CD4-positive, alpha-beta T cell (primary cell): ENCODE results near the gene SEC31A. TPM values are rescaled to one million over a fixed set of nuclear protein-coding genes. Genes with fewer than 3 reads are reported as not detected.

Experiments
- ATAC-seq: fragments of 200-7000 bp; cut with Tn5 transposase; one replicate; pipeline ENCODE4 v1.10.0; 2022; ENCODE audit warnings: mild to moderate bottlenecking; ENCODE audit not compliant: poor library complexity
- CTCF ChIA-PET: fragments of 350-600 bp; sonication (Branson Sonifier 250); formaldehyde crosslinking; loops from one replicate; lab custom pipeline; 2021; ENCODE audit warnings: antibody characterized with exemption, inconsistent platforms; lab: Charles Lee
- POLR2A ChIA-PET: fragments of 350-600 bp; sonication (Branson Sonifier 250); formaldehyde crosslinking; loops from one replicate; lab custom pipeline; 2021; ENCODE audit warnings: antibody characterized with exemption, inconsistent platforms; lab: Charles Lee
- DNase-seq, 14 experiments: peaks; one replicate each; pipeline ENCODE4 v3.0.0-alpha.2; 2013 to 2020; ENCODE audit warnings: mixed read lengths in 2 of 14
- H3K27ac ChIP-seq, 2 donors: one replicate each; pipeline versions ENCODE4 v1.5.1 to v1.7.0; 2013; ENCODE audit warnings: low read length in 2 of 2, low read depth in 1 of 2, mild to moderate bottlenecking in 1 of 2
- H3K27me3 ChIP-seq, 2 experiments: 1 replicate in 1 of 2; 2 replicates in 1 of 2; pipeline versions ENCODE4 v1.6.1 to v1.7.0; 2013; ENCODE audit warnings: low read length in 2 of 2, control low read depth in 1 of 2, mild to moderate bottlenecking in 1 of 2, moderate library complexity in 1 of 2; ENCODE audit not compliant: insufficient read depth in 2 of 2, control insufficient read depth in 1 of 2
- H3K36me3 ChIP-seq: one replicate; pipeline ENCODE4 v1.6.1; 2013; ENCODE audit warnings: low read length, control low read depth; ENCODE audit not compliant: insufficient read depth
- H3K4me1 ChIP-seq: one replicate; pipeline ENCODE4 v1.6.1; 2013; ENCODE audit warnings: low read length, control low read depth; ENCODE audit not compliant: insufficient read depth
- H3K4me3 ChIP-seq: one replicate; pipeline ENCODE4 v1.5.1; 2013; ENCODE audit warnings: mild to moderate bottlenecking, low read length, moderate library complexity
- H3K9me3 ChIP-seq, 2 experiments: 1 replicate in 1 of 2; 2 replicates in 1 of 2; pipeline versions ENCODE4 v1.6.1 to v1.7.0; 2013; ENCODE audit warnings: low read length in 2 of 2, mild to moderate bottlenecking in 2 of 2, control low read depth in 1 of 2, moderate library complexity in 1 of 2; ENCODE audit not compliant: control insufficient read depth in 1 of 2, insufficient read depth in 1 of 2
- H3K27ac Mint-ChIP-seq: one replicate; pipeline ENCODE4 v1.8.0; 2020; ENCODE audit warnings: mixed read lengths
- H3K27me3 Mint-ChIP-seq: one replicate; pipeline ENCODE4 v1.8.0; 2021; ENCODE audit warnings: mixed read lengths
- H3K36me3 Mint-ChIP-seq: one replicate; pipeline ENCODE4 v1.8.0; 2021; ENCODE audit warnings: low read depth, mixed read lengths
- H3K4me1 Mint-ChIP-seq: one replicate; pipeline ENCODE4 v1.8.0; 2021; ENCODE audit warnings: low read depth, mixed read lengths
- H3K4me3 Mint-ChIP-seq: one replicate; pipeline ENCODE4 v1.8.0; 2020; ENCODE audit warnings: mild to moderate bottlenecking, mixed read lengths
- H3K9me3 Mint-ChIP-seq: one replicate; pipeline ENCODE4 v1.8.0; 2020; ENCODE audit warnings: mixed read lengths
- intact Hi-C, 2 experiments: fragments of 100-400 bp; cut with DNase I in 1 of 2; cut with micrococcal nuclease in 1 of 2; formaldehyde crosslinking; loops; one replicate each; pipeline versions ENCODE4 v1.15.1 to v1.9.0; 2023 to 2025; cut with DNase I, micrococcal nuclease
- total RNA-seq, 174 experiments: library from RNA in 2 of 174; stranded (reverse) in 2 of 174; gene quantifications; one replicate each; pipeline ENCODE4 v1.2.3 and lab custom pipeline; 2021 to 2026
- TF ChIP-seq, protein P1 (sequence below): fragments of 200-600 bp; IDR thresholded peaks from one replicate; pipeline ENCODE4 v1.8.0; 2022; ENCODE audit warnings: antibody characterized with exemption, mild to moderate bottlenecking

SEC31A gene
- total RNA-seq, 2 experiments from 2014 or later: 130 to 131 TPM

- intact Hi-C loops: no loop called here
- Mint-ChIP-seq H3K4me3 (no peak overlapping the region), H3K36me3 (peaks cover 30% of the 10 kb centered on the region), H3K27me3 (no peaks in the 10 kb centered on the region), H3K9me3 (no peaks in the 10 kb centered on the region), H3K27ac (no peak overlapping the region), H3K4me1 (peaks cover 5% of the 10 kb centered on the region)
- Histone ChIP-seq H3K4me3 (no peak overlapping the region), H3K27me3 (no peaks in the 10 kb centered on the region), H3K27ac (no peak overlapping the region), H3K36me3 (peaks cover 3% of the 10 kb centered on the region), H3K4me1 (no peaks in the 10 kb centered on the region), H3K9me3 (no peaks in the 10 kb centered on the region)
- POLR2A ChIA-PET: interaction anchor here (0.6 kb wide), 1 partner anchor 16 kb away, joined by 3 read pairs; no protein-coding TSS in a partner anchor
- CTCF ChIA-PET: interaction anchor here (0.5 kb wide), 1 partner anchor 47 kb away, joined by 3 read pairs; no protein-coding TSS in a partner anchor
- DNase-seq (no peak), ATAC-seq (no peak)
- TF ChIP-seq, protein P1, sequence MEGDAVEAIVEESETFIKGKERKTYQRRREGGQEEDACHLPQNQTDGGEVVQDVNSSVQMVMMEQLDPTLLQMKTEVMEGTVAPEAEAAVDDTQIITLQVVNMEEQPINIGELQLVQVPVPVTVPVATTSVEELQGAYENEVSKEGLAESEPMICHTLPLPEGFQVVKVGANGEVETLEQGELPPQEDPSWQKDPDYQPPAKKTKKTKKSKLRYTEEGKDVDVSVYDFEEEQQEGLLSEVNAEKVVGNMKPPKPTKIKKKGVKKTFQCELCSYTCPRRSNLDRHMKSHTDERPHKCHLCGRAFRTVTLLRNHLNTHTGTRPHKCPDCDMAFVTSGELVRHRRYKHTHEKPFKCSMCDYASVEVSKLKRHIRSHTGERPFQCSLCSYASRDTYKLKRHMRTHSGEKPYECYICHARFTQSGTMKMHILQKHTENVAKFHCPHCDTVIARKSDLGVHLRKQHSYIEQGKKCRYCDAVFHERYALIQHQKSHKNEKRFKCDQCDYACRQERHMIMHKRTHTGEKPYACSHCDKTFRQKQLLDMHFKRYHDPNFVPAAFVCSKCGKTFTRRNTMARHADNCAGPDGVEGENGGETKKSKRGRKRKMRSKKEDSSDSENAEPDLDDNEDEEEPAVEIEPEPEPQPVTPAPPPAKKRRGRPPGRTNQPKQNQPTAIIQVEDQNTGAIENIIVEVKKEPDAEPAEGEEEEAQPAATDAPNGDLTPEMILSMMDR: no peak
These were observed 18.4 kb upstream of the SEC31A start for GRCh38 chr4:82909326-82909725.

- peaks cover 3% of the 10 kb centered on the region for H3K4me1 ChIP-seq
- no peak overlapping the region for H3K4me3 ChIP-seq
- intact Hi-C loops: no loop called here
- TF ChIP-seq, protein P1: no peak
- H3K27me3 ChIP-seq: no peaks in the 10 kb centered on the region
- no peaks in the 10 kb centered on the region for H3K9me3 ChIP-seq
- H3K36me3 ChIP-seq: peaks cover 3% of the 10 kb centered on the region
- ChIA-PET POLR2A (interaction anchor here (1.0 kb wide), 1 partner anchor 107 kb away, joined by 3 read pairs; no protein-coding TSS in a partner anchor), CTCF (interaction anchor here (1.5 kb wide), 1 partner anchor 22 kb away, joined by 3 read pairs; no protein-coding TSS in a partner anchor)
- Mint-ChIP-seq H3K4me3 (no peak overlapping the region), H3K9me3 (no peaks in the 10 kb centered on the region), H3K27me3 (no peaks in the 10 kb centered on the region), H3K36me3 (peaks cover 21% of the 10 kb centered on the region), H3K4me1 (peaks cover 5% of the 10 kb centered on the region), H3K27ac (no peak overlapping the region)
- ATAC-seq (no peak), DNase-seq (no peak)
- no peak overlapping the region for H3K27ac ChIP-seq
These were observed 15.5 kb upstream of the SEC31A start for GRCh38 chr4:82906469-82906868.

DNA sequence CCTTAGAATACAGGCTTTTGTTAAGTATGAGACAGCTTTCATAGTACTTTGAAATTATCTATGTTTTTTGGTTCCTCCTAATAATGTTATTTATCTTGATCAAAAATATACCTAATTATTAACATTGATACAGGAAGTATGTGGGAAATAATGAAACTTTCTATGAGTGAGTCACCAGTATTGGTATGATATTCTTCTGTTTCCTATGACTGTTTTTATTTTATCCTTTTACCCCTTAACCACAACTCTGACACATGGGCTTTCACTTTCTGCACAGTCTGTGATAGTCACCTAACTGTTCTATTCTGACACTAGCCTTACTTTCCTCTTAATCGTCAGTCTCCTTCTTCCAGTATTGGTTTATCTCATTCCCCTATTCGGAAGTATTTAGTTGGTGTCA, 14.3 kb upstream of the SEC31A start:
- H3K9me3 Mint-ChIP-seq: no peaks in the 10 kb centered on the region
- no peaks in the 10 kb centered on the region for H3K27me3 Mint-ChIP-seq
- no peak overlapping the region for H3K4me3 ChIP-seq
- H3K27ac Mint-ChIP-seq: peak overlapping the region; percentile 32
- ATAC-seq (no peak), DNase-seq (peak in 4 of 14 experiments; percentile 18 to 63 (median 50))
- TF ChIP-seq, protein P1: no peak
- intact Hi-C loops: no loop called here
- peaks cover 5% of the 10 kb centered on the region for H3K4me1 Mint-ChIP-seq
- ChIA-PET CTCF (no interaction called here), POLR2A (no interaction called here)
- no peaks in the 10 kb centered on the region for H3K9me3 ChIP-seq
- H3K4me1 ChIP-seq: peaks cover 3% of the 10 kb centered on the region
- no peaks in the 10 kb centered on the region for H3K36me3 ChIP-seq
- H3K36me3 Mint-ChIP-seq: peaks cover 21% of the 10 kb centered on the region
- no peaks in the 10 kb centered on the region for H3K27me3 ChIP-seq
- no peak overlapping the region for H3K27ac ChIP-seq
- no peak overlapping the region for H3K4me3 Mint-ChIP-seq
